ENCODE measurements around the gene USP2.
"Not testable (repeated sequence)": the region's sequence is repeated elsewhere in the genome, so short reads cannot be mapped to it uniquely, and the experiment has no call there.

The USP2 gene

GRCh38 chr11:119412072-119412471 lies 30.6 kb upstream of the USP2 start:
- no peak for DNase-seq (ENCODE audit: low spot score)

GRCh38 chr11:119410501-119410900 lies 29.0 kb upstream of the USP2 start:
- no peak for DNase-seq (ENCODE audit: low spot score)

- no peak for DNase-seq (ENCODE audit: low spot score)
These were observed 28.2 kb upstream of the USP2 start for GRCh38 chr11:119409731-119410130.

- DNase-seq (ENCODE audit: low spot score): no peak
These were observed 24.5 kb upstream of the USP2 start for GRCh38 chr11:119406005-119406404.

GRCh38 chr11:119405448-119405847 lies 24.0 kb upstream of the USP2 start:
- not testable (repeated sequence) for DNase-seq (ENCODE audit: low spot score)

- DNase-seq (ENCODE audit: low spot score): no peak
These were observed 23.4 kb upstream of the USP2 start for GRCh38 chr11:119404872-119405271.

GRCh38 chr11:119403021-119403420 lies 21.5 kb upstream of the USP2 start:
- DNase-seq (ENCODE audit: low spot score): no peak

GRCh38 chr11:119402470-119402869 lies 21.0 kb upstream of the USP2 start:
- DNase-seq (ENCODE audit: low spot score): no peak

GRCh38 chr11:119400860-119401259 lies 19.4 kb upstream of the USP2 start:
- no peak for DNase-seq (ENCODE audit: low spot score)

- no peak for DNase-seq (ENCODE audit: low spot score)
These were observed 16.2 kb upstream of the USP2 start for GRCh38 chr11:119397740-119398139.

- DNase-seq (ENCODE audit: low spot score): no peak
These were observed 15.3 kb upstream of the USP2 start for GRCh38 chr11:119396835-119397234.

- DNase-seq (ENCODE audit: low spot score): no peak
These were observed 9.8 kb upstream of the USP2 start for GRCh38 chr11:119391275-119391674.

GRCh38 chr11:119389611-119390254 lies 8.2 kb upstream of the USP2 start:
- peak; percentile 77 for DNase-seq (ENCODE audit: low spot score)

- no peak for DNase-seq (ENCODE audit: low spot score)
These were observed 6.6 kb upstream of the USP2 start for GRCh38 chr11:119388103-119388502.

GRCh38 chr11:119384332-119384731 lies 2.8 kb upstream of the USP2 start:
- DNase-seq (ENCODE audit: low spot score): no peak

GRCh38 chr11:119382513-119382912 lies 1.0 kb upstream of the USP2 start:
- DNase-seq (ENCODE audit: low spot score): not testable (repeated sequence)

GRCh38 chr11:119382101-119382500 lies 611 bp upstream of the USP2 start:
- DNase-seq (ENCODE audit: low spot score): no peak

GRCh38 chr11:119380827-119381180 lies 686 bp downstream of the USP2 start:
- DNase-seq (ENCODE audit: low spot score): no peak

GRCh38 chr11:119380160-119380826 lies 1.2 kb downstream of the USP2 start:
- DNase-seq (ENCODE audit: low spot score): no peak

GRCh38 chr11:119378851-119379465 lies 2.5 kb downstream of the USP2 start:
- DNase-seq (ENCODE audit: low spot score): no peak

GRCh38 chr11:119377961-119378667 lies 3.4 kb downstream of the USP2 start:
- DNase-seq (ENCODE audit: low spot score): no peak

GRCh38 chr11:119377112-119377901 lies 4.2 kb downstream of the USP2 start:
- DNase-seq (ENCODE audit: low spot score): no peak

Data from iPS-NIHi11 (cell line).